LNCAP (cell line): ENCODE measurements around the gene LRSAM1.

Experiments used
- CTCF ChIP-seq: fragments of 450-650 bp; IDR thresholded peaks from 2 replicates; pipeline ENCODE4 v1.5.1; 2017; ENCODE audit warnings: mild to moderate bottlenecking

LRSAM1 gene

GRCh38 chr9:127522727-127523126 is 71.4 kb downstream of the LRSAM1 start:
- TF ChIP-seq CTCF: no peak

- peak; percentile 59 for TF ChIP-seq CTCF
Measured at GRCh38 chr9:127523312-127523851, 72.1 kb downstream of the LRSAM1 start.

GRCh38 chr9:127524373-127524772 is 73.1 kb downstream of the LRSAM1 start:
- no peak for TF ChIP-seq CTCF

GRCh38 chr9:127525401-127526188 is 74.3 kb downstream of the LRSAM1 start:
- peak; percentile 63; the same call in 1 of the 2 replicates for TF ChIP-seq CTCF

GRCh38 chr9:127526655-127527559 is 75.6 kb downstream of the LRSAM1 start:
- TF ChIP-seq CTCF: no peak

- no peak for TF ChIP-seq CTCF
Measured at GRCh38 chr9:127527560-127528268, 76.4 kb downstream of the LRSAM1 start.
